Epithelial cell of esophagus (primary cell): ENCODE measurements around the gene ODAD4.

ENCODE experiments used
- DNase-seq: peaks from one replicate; pipeline ENCODE4 v3.0.0; 2010; ENCODE audit warnings: low read depth
- H3K4me3 ChIP-seq: 2 replicates; pipeline ENCODE4 v1.5.1; 2011; ENCODE audit warnings: mild to moderate bottlenecking, low read length, control low read depth
- TF ChIP-seq, protein P1 (sequence below): IDR thresholded peaks from 2 replicates; pipeline ENCODE4 v1.5.1; 2011; ENCODE audit warnings: low read depth, mild to moderate bottlenecking, low read length, control low read depth, inconsistent platforms; ENCODE audit not compliant: insufficient read depth; ENCODE audit errors: missing control alignments

Gene ODAD4

DNA sequence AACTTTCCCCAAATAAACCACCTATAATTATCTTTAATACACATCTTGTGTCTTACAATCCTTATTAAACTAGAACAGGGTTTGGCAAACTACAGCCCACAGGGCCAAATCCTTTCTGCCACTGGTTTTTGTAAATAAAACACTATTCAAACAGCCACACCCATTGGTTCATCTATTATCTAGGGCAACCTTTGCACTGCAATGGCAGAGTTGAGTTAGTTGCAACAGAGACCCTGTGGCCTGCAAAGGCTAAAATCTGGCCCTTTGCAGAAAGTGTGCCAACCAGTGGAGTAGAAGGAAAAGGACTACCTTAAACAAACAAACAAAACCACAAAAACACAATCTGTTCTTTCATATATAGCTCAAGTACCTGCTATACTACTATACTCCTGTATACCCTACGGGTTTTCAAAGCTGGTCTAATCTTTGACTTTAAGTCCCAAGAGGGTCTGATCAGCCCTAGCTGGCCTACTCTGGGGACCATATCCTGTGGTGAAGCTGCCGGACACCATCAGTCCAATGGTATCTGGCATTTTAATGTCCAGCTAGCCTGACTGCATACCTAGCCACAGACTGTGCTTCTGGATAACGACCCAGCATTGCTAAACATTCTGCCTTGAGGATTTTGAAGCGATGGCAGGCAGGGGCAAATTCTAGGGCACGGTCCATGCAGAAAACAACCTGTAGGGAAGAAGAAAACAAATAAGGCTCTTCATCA lies 59.4 kb downstream of the ODAD4 start:
- TF ChIP-seq, protein P1, sequence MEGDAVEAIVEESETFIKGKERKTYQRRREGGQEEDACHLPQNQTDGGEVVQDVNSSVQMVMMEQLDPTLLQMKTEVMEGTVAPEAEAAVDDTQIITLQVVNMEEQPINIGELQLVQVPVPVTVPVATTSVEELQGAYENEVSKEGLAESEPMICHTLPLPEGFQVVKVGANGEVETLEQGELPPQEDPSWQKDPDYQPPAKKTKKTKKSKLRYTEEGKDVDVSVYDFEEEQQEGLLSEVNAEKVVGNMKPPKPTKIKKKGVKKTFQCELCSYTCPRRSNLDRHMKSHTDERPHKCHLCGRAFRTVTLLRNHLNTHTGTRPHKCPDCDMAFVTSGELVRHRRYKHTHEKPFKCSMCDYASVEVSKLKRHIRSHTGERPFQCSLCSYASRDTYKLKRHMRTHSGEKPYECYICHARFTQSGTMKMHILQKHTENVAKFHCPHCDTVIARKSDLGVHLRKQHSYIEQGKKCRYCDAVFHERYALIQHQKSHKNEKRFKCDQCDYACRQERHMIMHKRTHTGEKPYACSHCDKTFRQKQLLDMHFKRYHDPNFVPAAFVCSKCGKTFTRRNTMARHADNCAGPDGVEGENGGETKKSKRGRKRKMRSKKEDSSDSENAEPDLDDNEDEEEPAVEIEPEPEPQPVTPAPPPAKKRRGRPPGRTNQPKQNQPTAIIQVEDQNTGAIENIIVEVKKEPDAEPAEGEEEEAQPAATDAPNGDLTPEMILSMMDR = no peak
- H3K4me3 ChIP-seq = no peak overlapping the region
- DNase-seq = no peak

DNA sequence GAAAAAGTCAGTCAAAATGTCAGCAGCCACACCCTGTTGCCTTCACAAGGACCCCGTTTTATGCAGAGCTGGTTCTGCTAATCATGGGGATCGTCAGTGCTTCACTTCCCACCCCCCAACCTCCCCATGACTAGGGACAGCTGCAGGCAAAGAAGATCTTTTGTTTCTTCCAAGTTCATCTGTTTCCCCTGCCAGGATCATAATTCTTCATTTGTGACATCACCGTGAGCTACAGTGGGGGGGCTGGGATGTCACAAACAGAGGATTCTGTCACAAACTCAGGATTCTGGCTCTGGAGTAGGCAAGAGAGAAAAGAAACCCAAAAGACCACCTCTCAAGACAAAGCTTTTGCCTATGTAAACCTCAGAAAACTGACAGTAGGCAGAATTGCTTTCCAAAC lies 62.2 kb downstream of the ODAD4 start:
- H3K4me3 ChIP-seq = no peak overlapping the region
- TF ChIP-seq, protein P1 = no peak
- no peak for DNase-seq

DNA sequence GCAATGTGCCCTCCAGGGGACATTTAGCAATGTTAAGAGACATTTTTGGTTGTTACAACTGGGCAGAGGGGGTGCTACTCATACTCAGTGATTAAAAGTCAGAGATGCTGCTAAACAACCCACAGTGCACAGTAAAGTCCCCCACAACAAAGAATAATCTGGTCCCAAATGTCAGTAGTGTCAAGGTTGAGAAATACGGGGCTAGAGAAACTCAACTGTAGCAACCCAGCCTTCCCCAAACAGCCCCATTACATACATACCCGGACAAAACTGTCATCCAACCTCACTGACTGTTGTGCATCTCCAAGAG lies 66.4 kb downstream of the ODAD4 start:
- no peak overlapping the region for H3K4me3 ChIP-seq
- TF ChIP-seq, protein P1 = no peak
- DNase-seq = no peak

DNA sequence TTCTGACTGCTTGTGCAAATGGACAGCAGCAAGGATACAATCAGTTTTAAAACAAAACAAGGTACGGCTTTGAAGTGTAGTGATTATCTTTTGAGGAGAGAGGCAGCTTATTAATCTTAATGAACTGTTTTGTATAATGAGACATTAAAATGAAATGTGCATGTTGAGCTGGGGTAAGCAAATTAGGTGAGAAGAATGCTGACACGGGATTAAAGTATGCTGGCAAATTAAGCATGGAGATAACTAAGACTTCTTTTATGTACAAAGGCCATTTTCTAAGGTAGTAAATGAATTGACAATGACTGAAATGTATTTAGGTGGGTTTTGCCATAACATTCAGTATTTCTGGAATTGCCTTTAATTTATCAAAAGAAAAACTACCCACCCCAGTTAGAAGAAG lies 68.1 kb downstream of the ODAD4 start:
- H3K4me3 ChIP-seq = no peak overlapping the region
- TF ChIP-seq, protein P1 = no peak
- DNase-seq = no peak

DNA sequence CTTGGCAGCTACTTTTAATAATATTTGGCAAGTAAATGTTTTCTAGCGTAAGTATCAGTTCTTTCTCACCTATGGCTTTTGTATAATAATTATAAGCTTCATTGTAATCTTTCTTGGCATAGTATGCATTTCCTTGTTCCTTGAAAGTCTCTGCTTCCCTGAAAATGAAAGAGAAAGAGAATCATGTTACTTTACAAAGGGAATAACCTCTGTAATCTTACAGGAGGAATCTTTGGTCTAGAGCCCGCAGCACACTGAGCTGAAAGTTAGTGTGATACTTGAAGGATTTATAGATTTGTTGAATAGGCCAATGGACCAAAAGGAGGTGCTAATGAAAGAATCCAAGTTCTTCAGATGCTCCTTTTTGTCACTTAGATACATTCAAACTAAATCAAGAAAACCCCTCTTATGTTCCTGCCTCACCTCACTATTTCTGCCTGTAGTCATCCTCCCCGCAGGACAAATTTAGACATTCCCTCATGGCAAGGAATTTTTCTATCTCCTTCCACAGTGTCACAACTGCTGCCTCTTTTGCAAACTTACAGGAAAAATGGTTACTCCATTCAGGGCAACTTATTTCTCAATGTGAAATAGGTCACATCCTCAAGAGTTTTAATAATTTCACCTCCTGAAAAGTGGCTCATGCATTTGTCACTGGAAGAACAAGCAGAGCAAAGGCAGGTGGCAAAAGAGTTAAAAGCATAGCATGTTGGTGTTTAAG lies 70.2 kb downstream of the ODAD4 start:
- no peak overlapping the region for H3K4me3 ChIP-seq
- DNase-seq = no peak
- TF ChIP-seq, protein P1 = no peak

DNA sequence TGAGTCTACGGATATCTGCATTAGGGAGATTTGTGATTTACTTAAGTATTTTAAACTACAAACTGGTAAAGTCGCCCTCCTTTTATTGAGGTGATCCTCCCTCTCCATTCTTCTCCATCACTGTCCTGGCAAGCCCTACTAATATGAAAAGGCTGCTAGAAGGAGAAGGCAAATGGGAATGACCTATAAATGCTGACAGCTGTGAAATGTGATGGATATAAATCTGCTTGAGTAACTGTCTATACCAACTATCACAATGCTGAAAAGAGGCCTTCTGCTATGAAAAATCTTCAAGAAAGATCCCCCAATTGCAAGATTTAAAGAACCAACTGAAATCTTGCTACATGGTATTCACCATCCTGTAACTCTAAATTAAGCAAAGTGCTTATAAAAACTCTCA lies 71.3 kb downstream of the ODAD4 start:
- TF ChIP-seq, protein P1 = no peak
- H3K4me3 ChIP-seq = no peak overlapping the region
- no peak for DNase-seq
